Cardiac fibroblast (primary cell): ENCODE data around the gene MC2R.
"Not testable (repeated sequence)": the region's sequence is repeated elsewhere in the genome, so short reads cannot be mapped to it uniquely, and the experiment has no call there.

Experiments used
- DNase-seq, 2 donors: peaks; one replicate each; pipeline versions ENCODE4 v3.0.0 to v3.0.0-alpha.2; 2010; ENCODE audit warnings: low read depth in 2 of 2
- H3K4me3 ChIP-seq, 2 donors: replicated peaks in 1 of 2; 1 replicate in 1 of 2; 2 replicates in 1 of 2; pipeline ENCODE4 v1.5.1; 2011; ENCODE audit warnings: low read depth in 2 of 2, low read length in 2 of 2, mild to moderate bottlenecking in 2 of 2, moderate library complexity in 1 of 2
- CTCF ChIP-seq: IDR thresholded peaks from one replicate; pipeline ENCODE4 v1.5.1; 2011; ENCODE audit warnings: low read depth, mild to moderate bottlenecking, low read length, inconsistent platforms

MC2R gene

GRCh38 chr18:13872373-13872772 is 43.0 kb downstream of the MC2R start:
- TF ChIP-seq CTCF, result no peak

GRCh38 chr18:13871701-13872100 is 43.6 kb downstream of the MC2R start:
- TF ChIP-seq CTCF, result no peak
- no peak for DNase-seq
- H3K4me3 ChIP-seq, result no peak overlapping the region

More at GRCh38 chr18:13872373-13872772, 43.0 kb downstream of the MC2R start:
- H3K4me3 ChIP-seq, result no peak overlapping the region
- DNase-seq, result no peak

DNA sequence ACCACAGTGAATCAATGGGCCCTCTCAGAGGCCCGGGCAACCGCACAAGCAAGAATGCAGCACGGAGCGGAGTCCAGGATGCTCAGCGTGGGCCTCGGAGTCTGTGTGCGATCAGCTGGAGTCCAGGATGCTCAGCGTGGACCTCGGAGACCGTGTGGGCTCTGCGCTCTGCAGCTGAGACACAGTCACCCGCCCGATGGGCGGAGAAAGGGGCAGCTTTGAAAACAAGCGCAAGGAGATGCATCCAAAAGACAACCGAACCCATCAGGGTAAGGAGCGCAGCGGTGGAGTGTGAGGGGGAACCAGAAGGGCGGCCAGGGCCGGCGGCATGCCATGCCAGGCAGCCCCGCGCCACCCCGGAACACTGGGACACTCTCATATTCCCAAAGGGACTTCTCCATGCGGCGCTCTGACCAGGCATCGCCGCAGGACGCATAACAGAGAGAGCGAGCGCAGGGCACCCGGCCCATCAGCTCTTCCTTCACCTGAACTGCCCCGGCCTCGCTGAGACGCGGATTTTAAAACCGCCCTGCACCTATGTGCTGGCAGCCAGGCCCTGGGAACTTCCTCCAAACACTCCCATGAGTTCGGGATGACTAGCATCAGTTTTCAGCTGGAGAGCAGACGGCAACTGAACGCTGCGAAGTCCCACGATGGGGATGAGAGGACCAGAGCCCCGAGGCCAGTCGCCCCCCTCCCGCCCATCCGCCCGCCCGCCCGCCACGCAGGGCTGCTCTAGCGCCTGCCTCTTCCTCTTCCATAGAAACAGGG is 46.6 kb downstream of the MC2R start:
- TF ChIP-seq CTCF, result no peak
- H3K4me3 ChIP-seq, result no peak overlapping the region
- no peak for DNase-seq

DNA sequence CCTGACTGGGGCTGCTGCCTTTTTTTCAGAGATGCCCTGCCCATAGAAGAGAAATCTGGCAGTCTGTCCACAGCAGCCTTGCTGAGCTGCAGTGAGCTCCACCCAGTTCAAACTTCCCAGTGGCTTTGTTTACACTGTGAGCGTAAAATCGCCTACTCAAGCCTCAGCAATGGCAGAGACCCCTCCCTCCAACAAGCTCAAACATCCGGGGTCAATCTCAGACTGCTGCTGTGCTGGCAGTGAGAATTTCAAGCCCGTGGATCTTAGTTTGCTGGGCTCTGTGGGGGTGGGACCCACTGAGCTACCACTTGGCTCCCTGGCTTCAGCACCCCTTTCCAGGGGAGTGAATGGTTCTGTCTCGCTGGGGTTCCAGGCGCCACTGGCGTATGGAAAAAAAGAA is 52.4 kb downstream of the MC2R start:
- H3K4me3 ChIP-seq, DNase-seq: not testable (repeated sequence)

- no peak for TF ChIP-seq CTCF
- H3K4me3 ChIP-seq, result no peak overlapping the region
- no peak for DNase-seq
Observed at GRCh38 chr18:13849791-13850190, 65.5 kb downstream of the MC2R start.

GRCh38 chr18:13836559-13836958 is 78.8 kb downstream of the MC2R start:
- DNase-seq, result no peak
- TF ChIP-seq CTCF, result no peak
- no peak overlapping the region for H3K4me3 ChIP-seq

- TF ChIP-seq CTCF, result no peak
- no peak for DNase-seq
- no peak overlapping the region for H3K4me3 ChIP-seq
Observed at GRCh38 chr18:13835202-13835601, 80.1 kb downstream of the MC2R start.
